Nephron progenitor cell (in vitro differentiated cells): Measurements from ENCODE around the gene ARHGEF1.

Experiments used
- DNase-seq: peaks from one replicate; pipeline ENCODE4 v3.0.0; 2021
- H3K27ac Mint-ChIP-seq: 2 replicates; pipeline ENCODE4 v1.8.0; 2021; ENCODE audit warnings: mild to moderate bottlenecking, moderate library complexity, mixed read lengths
- H3K27me3 Mint-ChIP-seq: 2 replicates; pipeline ENCODE4 v1.8.0; 2021; ENCODE audit warnings: mild to moderate bottlenecking, low read depth, mixed read lengths; ENCODE audit not compliant: poor library complexity
- H3K36me3 Mint-ChIP-seq: 2 replicates; pipeline ENCODE4 v1.8.0; 2021; ENCODE audit warnings: low read depth, mixed read lengths
- H3K4me1 Mint-ChIP-seq: 2 replicates; pipeline ENCODE4 v1.8.0; 2021; ENCODE audit warnings: mixed read lengths
- H3K4me3 Mint-ChIP-seq: 2 replicates; pipeline ENCODE4 v1.8.0; 2021; ENCODE audit warnings: mild to moderate bottlenecking, moderate library complexity, mixed read lengths
- H3K9me3 Mint-ChIP-seq: 2 replicates; pipeline ENCODE4 v1.8.0; 2021; ENCODE audit warnings: mild to moderate bottlenecking, moderate library complexity, mixed read lengths
- CTCF ChIP-seq: fragments of 200-600 bp; sonication (generic); IDR thresholded peaks from 2 replicates; pipeline ENCODE4 v1.5.0; 2021; ENCODE audit warnings: antibody characterized with exemption

The ARHGEF1 gene

GRCh38 chr19:41907994-41908615 lies 25.1 kb downstream of the ARHGEF1 start:
- Mint-ChIP-seq H3K9me3 (no peaks in the 10 kb centered on the region), H3K36me3 (peaks cover 19% of the 10 kb centered on the region), H3K27ac (no peak overlapping the region), H3K27me3 (no peaks in the 10 kb centered on the region), H3K4me3 (no peak overlapping the region), H3K4me1 (peaks cover 39% of the 10 kb centered on the region)
- DNase-seq, result no peak
- TF ChIP-seq CTCF, result no peak

GRCh38 chr19:41908724-41909464 lies 25.9 kb downstream of the ARHGEF1 start:
- Mint-ChIP-seq H3K36me3 (peaks cover 13% of the 10 kb centered on the region), H3K27ac (no peak overlapping the region), H3K27me3 (no peaks in the 10 kb centered on the region), H3K9me3 (no peaks in the 10 kb centered on the region), H3K4me1 (peaks cover 32% of the 10 kb centered on the region), H3K4me3 (no peak overlapping the region)
- DNase-seq, result no peak
- TF ChIP-seq CTCF, result no peak

- TF ChIP-seq CTCF, result no peak
- Mint-ChIP-seq H3K27me3 (no peaks in the 10 kb centered on the region), H3K36me3 (peaks cover 7% of the 10 kb centered on the region), H3K9me3 (no peaks in the 10 kb centered on the region), H3K27ac (no peak overlapping the region), H3K4me3 (no peak overlapping the region), H3K4me1 (peaks cover 25% of the 10 kb centered on the region)
- DNase-seq, result no peak
Measured at GRCh38 chr19:41909706-41910105, 26.7 kb downstream of the ARHGEF1 start.

GRCh38 chr19:41910240-41910991 lies 27.4 kb downstream of the ARHGEF1 start:
- Mint-ChIP-seq H3K4me3 (no peak overlapping the region), H3K4me1 (peaks cover 24% of the 10 kb centered on the region), H3K27me3 (no peaks in the 10 kb centered on the region), H3K36me3 (peaks cover 5% of the 10 kb centered on the region), H3K9me3 (no peaks in the 10 kb centered on the region), H3K27ac (no peak overlapping the region)
- DNase-seq, result no peak
- no peak for TF ChIP-seq CTCF

- Mint-ChIP-seq H3K36me3 (no peaks in the 10 kb centered on the region), H3K4me3 (peak overlapping the region; percentile 54), H3K27me3 (no peaks in the 10 kb centered on the region), H3K4me1 (peaks cover 18% of the 10 kb centered on the region), H3K27ac (no peak overlapping the region), H3K9me3 (no peaks in the 10 kb centered on the region)
- TF ChIP-seq CTCF, result no peak
- no peak for DNase-seq
Measured at GRCh38 chr19:41910992-41911888, 28.3 kb downstream of the ARHGEF1 start.
